BJ (cell line): ENCODE results near the gene SQSTM1. TPM values are rescaled to one million over a fixed set of nuclear protein-coding genes. Genes with fewer than 3 reads are reported as not detected.

Experiments
- CTCF ChIA-PET: fragments of 350-600 bp; formaldehyde crosslinking; extraction: SDS; loops from one replicate; lab custom pipeline; 2021; ENCODE audit warnings: antibody characterized with exemption, inconsistent platforms; lab: Yijun Ruan, JAX
- POLR2A ChIA-PET: fragments of 300-600 bp; sonication (Branson Sonifier 250); formaldehyde crosslinking; extraction: SDS; loops from one replicate; lab custom pipeline; 2021; ENCODE audit warnings: antibody characterized with exemption; lab: Charles Lee
- DNase-seq: peaks from one replicate; pipeline ENCODE4 v3.0.0-alpha.2; 2011; ENCODE audit warnings: low read depth
- H3K27me3 ChIP-seq: 2 replicates; pipeline ENCODE4 v1.6.0; 2011; ENCODE audit warnings: low read length; ENCODE audit not compliant: control insufficient read depth, insufficient read depth
- H3K36me3 ChIP-seq: 2 replicates; pipeline ENCODE4 v1.5.1; 2011; ENCODE audit warnings: low read length; ENCODE audit not compliant: control insufficient read depth, insufficient read depth
- H3K4me3 ChIP-seq: 2 replicates; pipeline ENCODE4 v1.5.1; 2011; ENCODE audit warnings: low read depth, mild to moderate bottlenecking, control low read depth, low read length
- CTCF ChIP-seq: IDR thresholded peaks from 2 replicates; pipeline ENCODE4 v1.5.1; 2011; ENCODE audit warnings: low read depth, mild to moderate bottlenecking, control low read depth, inconsistent platforms, low read length, moderate library complexity; ENCODE audit not compliant: insufficient read depth
- polyA plus RNA-seq: library from polyadenylated mRNA; depleted of rRNA; stranded (reverse); fragments of >200 nt; gene quantifications from 2 replicates; pipeline ENCODE4 v1.2.3, GENCODE V29; 2011

The SQSTM1 gene
- polyA plus RNA-seq, 1 experiment = 307 TPM

- Histone ChIP-seq H3K4me3 (peak within 1 kb of the TSS; percentile 91), H3K36me3 (peaks cover 8% of the 10 kb centered on the region; the same call in 1 of the 2 replicates), H3K27me3 (no peaks in the 10 kb centered on the region)
- no peak for DNase-seq
- CTCF ChIA-PET = interaction anchor here (2.2 kb wide), 1 partner anchor 9 kb away, joined by 6 read pairs; no protein-coding TSS in a partner anchor
- POLR2A ChIA-PET = interaction anchor here (1.0 kb wide), 1 partner anchor 14 kb away, joined by 3 read pairs; the partner anchor contains the start of gene SQSTM1
- no peak for TF ChIP-seq CTCF
Observed at GRCh38 chr5:179806250-179807048, 14.3 kb upstream of the SQSTM1 start, which contains the start of gene MGAT4B. TSS of gene MGAT4B (minus strand) at chr5:179806866. CDS start at chr5:179806583, 283 bp downstream.

- Histone ChIP-seq H3K27me3 (no peaks in the 10 kb centered on the region), H3K36me3 (peaks cover 5% of the 10 kb centered on the region; the same call in 1 of the 2 replicates), H3K4me3 (no peak overlapping the region)
- no peak for DNase-seq
- ChIA-PET POLR2A (no interaction called here), CTCF (interaction anchor here (1.6 kb wide), 1 partner anchor 49 kb away, joined by 5 read pairs; no protein-coding TSS in a partner anchor)
- TF ChIP-seq CTCF = no peak
Observed at GRCh38 chr5:179812135-179812825, 8.4 kb upstream of the SQSTM1 start.

GRCh38 chr5:179812997-179813607, 7.6 kb upstream of the SQSTM1 start:
- no peak overlapping the region for H3K4me3 ChIP-seq
- TF ChIP-seq CTCF = no peak
- no peaks in the 10 kb centered on the region for H3K27me3 ChIP-seq
- peaks cover 5% of the 10 kb centered on the region; the same call in 1 of the 2 replicates for H3K36me3 ChIP-seq
- ChIA-PET CTCF (interaction anchor here (0.9 kb wide), 1 partner anchor 11 kb away, joined by 3 read pairs; no protein-coding TSS in a partner anchor), POLR2A (no interaction called here)
- DNase-seq = no peak

- ChIA-PET POLR2A (no interaction called here), CTCF (interaction anchor here (0.9 kb wide), 1 partner anchor 12 kb away, joined by 3 read pairs; no protein-coding TSS in a partner anchor)
- no peak for TF ChIP-seq CTCF
- H3K27me3 ChIP-seq = no peaks in the 10 kb centered on the region
- no peak for DNase-seq
- peaks cover 5% of the 10 kb centered on the region; the same call in 1 of the 2 replicates for H3K36me3 ChIP-seq
- H3K4me3 ChIP-seq = no peak overlapping the region
Observed at GRCh38 chr5:179814090-179814489, 6.6 kb upstream of the SQSTM1 start.
